Body of pancreas (tissue), 4 donors: ENCODE data around the gene SLC34A1. TPM values are rescaled to one million over a fixed set of nuclear protein-coding genes. Genes with fewer than 3 reads are reported as not detected.
A peak's percentile ranks its signal among the peaks of the same experiment; 100 is the strongest.

ENCODE experiments used
- ATAC-seq: fragments of 150-250 bp; one replicate; pipeline ENCODE4 v1.9.1; 2016
- DNase-seq, 4 donors: peaks; one replicate each; pipeline ENCODE4 v3.0.0-alpha.2; 2019
- H3K27ac ChIP-seq, 4 donors: fragments of 200-600 bp; sonication (generic); 1 replicate in 3 of 4; 2 replicates in 1 of 4; pipeline versions ENCODE4 v1.5.1 to v1.6.1; 2016 to 2019; ENCODE audit warnings: mild to moderate bottlenecking in 1 of 4, mixed read lengths in 1 of 4, moderate library complexity in 1 of 4
- H3K27me3 ChIP-seq, 2 donors: fragments of 200-600 bp; sonication (generic); one replicate each; pipeline ENCODE4 v1.6.0; 2016; ENCODE audit warnings: mild to moderate bottlenecking in 1 of 2
- H3K36me3 ChIP-seq, 2 donors: fragments of 200-600 bp; sonication (generic); replicated peaks in 1 of 2; 2 replicates each; pipeline ENCODE4 v1.5.1; 2016; ENCODE audit warnings: low read depth in 2 of 2; ENCODE audit not compliant: insufficient read depth in 1 of 2
- H3K4me1 ChIP-seq: fragments of 200-600 bp; sonication (generic); one replicate; pipeline ENCODE4 v1.6.0; 2016
- H3K4me3 ChIP-seq, 2 donors: fragments of 200-600 bp; sonication (generic); 1 replicate in 1 of 2; 2 replicates in 1 of 2; pipeline ENCODE4 v1.5.1; 2016 to 2019
- H3K9me3 ChIP-seq, 3 donors: fragments of 200-600 bp; sonication (generic); 1 replicate in 2 of 3; 2 replicates in 1 of 3; pipeline ENCODE4 v1.5.1; 2016
- CTCF ChIP-seq, 7 experiments: fragments of 450-650 bp in 4 of 7; fragments of 200-600 bp in 3 of 7; sonication (generic) in 3 of 7; IDR thresholded peaks; one replicate each; pipeline ENCODE4 v1.5.1; 2016 to 2019; ENCODE audit warnings: antibody characterized with exemption in 7 of 7
- POLR2A ChIP-seq, 3 donors: fragments of 450-650 bp; IDR thresholded peaks; one replicate each; pipeline ENCODE4 v1.6.1; 2016; ENCODE audit warnings: antibody characterized with exemption in 3 of 3, mild to moderate bottlenecking in 2 of 3
- WGBS, 2 donors: methylation state at CpG; one replicate each; pipeline ENCODE4 v1.1.5; 2017; 5-methylcytosine and 5-hydroxymethylcytosine counted together
- intact Hi-C: fragments of 100-400 bp; cut with DNase I; formaldehyde crosslinking; loops from one replicate; pipeline ENCODE4 v1.15.1; 2023
- total RNA-seq, 2 donors: library from RNA; depleted of rRNA; stranded (reverse); fragments of >200 nt; gene quantifications; one replicate each; pipeline ENCODE4 v1.1.0, GENCODE V29; 2016

The SLC34A1 gene
- total RNA-seq, 2 donors from 2014 or later, result not detected

- no peaks in the 10 kb centered on the region for H3K36me3 ChIP-seq
- no peak for ATAC-seq
- peak in 1 of 4 donors; percentile 40 for DNase-seq
- H3K27ac ChIP-seq, result peak overlapping the region in 1 of 4 donors; percentile 19
- H3K27me3 ChIP-seq, result no peaks in the 10 kb centered on the region
- intact Hi-C loops, result loop anchor here (5.0 kb wide), 1 partner anchor 113 kb away; no protein-coding TSS in a partner anchor
- WGBS, 2 donors, result 48 to 62% methylated on average over 16 to 21 of the region's 21 CpGs
- no peaks in the 10 kb centered on the region for H3K4me1 ChIP-seq
- H3K9me3 ChIP-seq, result no peaks in the 10 kb centered on the region
- H3K4me3 ChIP-seq, result no peak overlapping the region
- TF ChIP-seq POLR2A (IDR thresholded peaks at IDR 0.05), result no peak
Observed at GRCh38 chr5:177389241-177390169, 5.3 kb downstream of the SLC34A1 start.

- Histone ChIP-seq H3K27me3 (no peaks in the 10 kb centered on the region), H3K36me3 (no peaks in the 10 kb centered on the region), H3K27ac (no peak overlapping the region), H3K9me3 (no peaks in the 10 kb centered on the region), H3K4me1 (no peaks in the 10 kb centered on the region), H3K4me3 (no peak overlapping the region)
- TF ChIP-seq POLR2A (IDR thresholded peaks at IDR 0.05) (peak in 1 of 3 donors; percentile 5), CTCF (IDR thresholded peaks at IDR 0.05) (peak; percentile 92 to 98 (median 97))
- ATAC-seq, result peak; percentile 94
- WGBS, 2 donors, result 26 to 51% methylated on average over 8 to 13 of the region's 13 CpGs
- intact Hi-C loops, result no loop called here
- DNase-seq, result peak; percentile 89 to 93 (median 90)
Observed at GRCh38 chr5:177390363-177391300, 6.4 kb downstream of the SLC34A1 start.

GRCh38 chr5:177392765-177393164 lies 8.5 kb downstream of the SLC34A1 start:
- Histone ChIP-seq H3K27me3 (no peaks in the 10 kb centered on the region), H3K4me3 (no peak overlapping the region), H3K27ac (no peak overlapping the region), H3K36me3 (no peaks in the 10 kb centered on the region), H3K4me1 (no peaks in the 10 kb centered on the region), H3K9me3 (no peaks in the 10 kb centered on the region)
- DNase-seq (no peak), ATAC-seq (no peak)
- intact Hi-C loops, result no loop called here
- TF ChIP-seq CTCF (IDR thresholded peaks at IDR 0.05) (no peak), POLR2A (IDR thresholded peaks at IDR 0.05) (no peak)
- 71 to 76% methylated on average over 5 of the region's 5 CpGs for WGBS, 2 donors

- Histone ChIP-seq H3K27me3 (no peaks in the 10 kb centered on the region), H3K4me3 (no peak overlapping the region), H3K9me3 (no peaks in the 10 kb centered on the region), H3K36me3 (no peaks in the 10 kb centered on the region), H3K27ac (no peak overlapping the region), H3K4me1 (no peaks in the 10 kb centered on the region)
- DNase-seq (no peak), ATAC-seq (no peak)
- 50 to 63% methylated on average over 1 of the region's 1 CpG for WGBS, 2 donors
- no peak for TF ChIP-seq POLR2A (IDR thresholded peaks at IDR 0.05)
- TF ChIP-seq CTCF (IDR thresholded peaks at IDR 0.05), result no peak
- intact Hi-C loops, result no loop called here
Observed at GRCh38 chr5:177393206-177393765, 9.1 kb downstream of the SLC34A1 start.
